CD1c-positive myeloid dendritic cell (primary cell): ENCODE data around the gene GAS2L1.

Experiments
- DNase-seq: peaks from one replicate; pipeline ENCODE4 v3.0.0-alpha.2; 2016; ENCODE audit errors: extremely low spot score

The GAS2L1 gene

GRCh38 chr22:29309332-29310064 lies 3.0 kb downstream of the GAS2L1 start:
- DNase-seq: peak; percentile 26

GRCh38 chr22:29310065-29310862 lies 3.8 kb downstream of the GAS2L1 start:
- peak; percentile 26 for DNase-seq

- peak; percentile 98 for DNase-seq
These were observed 4.5 kb downstream of the GAS2L1 start for GRCh38 chr22:29310863-29311339.

GRCh38 chr22:29311464-29312217 lies 5.2 kb downstream of the GAS2L1 start:
- no peak for DNase-seq

GRCh38 chr22:29312218-29313125 lies 6.0 kb downstream of the GAS2L1 start:
- DNase-seq: no peak

GRCh38 chr22:29313126-29313575 lies 6.7 kb downstream of the GAS2L1 start:
- DNase-seq: peak; percentile 74

GRCh38 chr22:29313576-29314466 lies 7.4 kb downstream of the GAS2L1 start:
- DNase-seq: no peak

- peak; percentile 57 for DNase-seq
These were observed 8.3 kb downstream of the GAS2L1 start for GRCh38 chr22:29314537-29315285.

- DNase-seq: no peak
These were observed 9.1 kb downstream of the GAS2L1 start, which contains the start of gene RASL10A for GRCh38 chr22:29315286-29316140. Gene RASL10A (minus strand): TSS chr22:29315697. CDS start chr22:29315246, 451 bp downstream.

- DNase-seq: no peak
These were observed 9.8 kb downstream of the GAS2L1 start for GRCh38 chr22:29316141-29316828.

- no peak for DNase-seq
These were observed 11.5 kb downstream of the GAS2L1 start for GRCh38 chr22:29317827-29318454.

GRCh38 chr22:29319072-29319471 lies 12.6 kb downstream of the GAS2L1 start:
- DNase-seq: no peak

- DNase-seq: no peak
These were observed 14.1 kb downstream of the GAS2L1 start for GRCh38 chr22:29320546-29320945.

- no peak for DNase-seq
These were observed 17.2 kb downstream of the GAS2L1 start for GRCh38 chr22:29323641-29324040.

- no peak for DNase-seq
These were observed 18.9 kb downstream of the GAS2L1 start for GRCh38 chr22:29325356-29325755.

- DNase-seq: no peak
These were observed 19.4 kb downstream of the GAS2L1 start for GRCh38 chr22:29325785-29326315.

GRCh38 chr22:29326481-29326880 lies 20.0 kb downstream of the GAS2L1 start:
- no peak for DNase-seq
